ENCODE measurements around the gene PRDX5.
"Not testable (repeated sequence)": the region's sequence is repeated elsewhere in the genome, so short reads cannot be mapped to it uniquely, and the experiment has no call there.

The PRDX5 gene

DNA sequence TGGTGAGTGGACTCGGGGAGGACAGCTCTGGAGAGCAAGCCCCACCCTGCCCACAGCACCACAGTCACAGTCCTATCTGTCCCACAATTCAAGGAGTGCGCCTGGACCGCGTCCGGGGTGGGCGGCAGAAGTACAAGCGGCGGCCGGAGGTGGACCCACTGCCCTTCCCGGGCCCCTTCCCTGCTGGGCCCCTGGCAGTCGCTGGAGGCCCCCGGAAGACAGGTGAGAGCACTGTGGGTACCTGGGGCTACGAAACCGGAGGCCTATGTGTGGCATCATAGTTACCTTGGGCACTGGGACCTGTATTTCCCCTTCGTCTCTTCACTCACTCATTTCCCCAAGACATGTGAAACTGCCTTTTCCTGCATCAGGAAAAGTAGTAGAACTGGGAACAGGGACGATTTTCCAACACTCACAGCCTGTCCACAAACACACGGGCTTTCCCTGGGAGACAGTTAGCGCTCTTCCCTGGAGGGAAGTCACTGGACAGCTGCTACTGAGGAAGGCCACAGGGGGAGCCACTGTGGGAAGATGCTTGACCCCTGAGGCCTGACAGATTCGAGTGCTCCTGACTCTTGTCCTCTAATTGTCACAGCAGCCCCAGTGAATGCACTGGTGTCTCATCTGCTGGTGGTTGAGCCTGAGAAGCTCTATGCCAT, 3.6 kb upstream of the PRDX5 start:
- ATAC-seq, result no peak
- TF ChIP-seq BACH2 (CRISPR knock-in tag; IDR thresholded peaks at IDR 0.05; ENCODE audit: borderline replicate concordance), result no peak
- TF ChIP-seq, protein P1, sequence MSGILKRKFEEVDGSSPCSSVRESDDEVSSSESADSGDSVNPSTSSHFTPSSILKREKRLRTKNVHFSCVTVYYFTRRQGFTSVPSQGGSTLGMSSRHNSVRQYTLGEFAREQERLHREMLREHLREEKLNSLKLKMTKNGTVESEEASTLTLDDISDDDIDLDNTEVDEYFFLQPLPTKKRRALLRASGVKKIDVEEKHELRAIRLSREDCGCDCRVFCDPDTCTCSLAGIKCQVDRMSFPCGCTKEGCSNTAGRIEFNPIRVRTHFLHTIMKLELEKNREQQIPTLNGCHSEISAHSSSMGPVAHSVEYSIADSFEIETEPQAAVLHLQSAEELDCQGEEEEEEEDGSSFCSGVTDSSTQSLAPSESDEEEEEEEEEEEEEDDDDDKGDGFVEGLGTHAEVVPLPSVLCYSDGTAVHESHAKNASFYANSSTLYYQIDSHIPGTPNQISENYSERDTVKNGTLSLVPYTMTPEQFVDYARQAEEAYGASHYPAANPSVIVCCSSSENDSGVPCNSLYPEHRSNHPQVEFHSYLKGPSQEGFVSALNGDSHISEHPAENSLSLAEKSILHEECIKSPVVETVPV (CRISPR knock-in tag; IDR thresholded peaks at IDR 0.05), result no peak
- no peak for TF ChIP-seq SNAI2 (CRISPR knock-in tag; IDR thresholded peaks at IDR 0.05)
- no peak for TF ChIP-seq RARB (CRISPR knock-in tag; IDR thresholded peaks at IDR 0.05)
- TF ChIP-seq ESRRG (CRISPR knock-in tag; IDR thresholded peaks at IDR 0.05), result no peak
- TF ChIP-seq TCF4 (CRISPR knock-in tag; IDR thresholded peaks at IDR 0.05; ENCODE audit: borderline replicate concordance), result no peak
- TF ChIP-seq TOX (CRISPR knock-in tag; IDR thresholded peaks at IDR 0.05; ENCODE audit: borderline replicate concordance), result no peak
- no peak for TF ChIP-seq ZNF565 (CRISPR knock-in tag; conservative IDR thresholded peaks at IDR 0.05; ENCODE audit: low read depth)
- TF ChIP-seq CSDC2 (CRISPR knock-in tag; IDR thresholded peaks at IDR 0.05), result no peak
- TF ChIP-seq, protein P2, sequence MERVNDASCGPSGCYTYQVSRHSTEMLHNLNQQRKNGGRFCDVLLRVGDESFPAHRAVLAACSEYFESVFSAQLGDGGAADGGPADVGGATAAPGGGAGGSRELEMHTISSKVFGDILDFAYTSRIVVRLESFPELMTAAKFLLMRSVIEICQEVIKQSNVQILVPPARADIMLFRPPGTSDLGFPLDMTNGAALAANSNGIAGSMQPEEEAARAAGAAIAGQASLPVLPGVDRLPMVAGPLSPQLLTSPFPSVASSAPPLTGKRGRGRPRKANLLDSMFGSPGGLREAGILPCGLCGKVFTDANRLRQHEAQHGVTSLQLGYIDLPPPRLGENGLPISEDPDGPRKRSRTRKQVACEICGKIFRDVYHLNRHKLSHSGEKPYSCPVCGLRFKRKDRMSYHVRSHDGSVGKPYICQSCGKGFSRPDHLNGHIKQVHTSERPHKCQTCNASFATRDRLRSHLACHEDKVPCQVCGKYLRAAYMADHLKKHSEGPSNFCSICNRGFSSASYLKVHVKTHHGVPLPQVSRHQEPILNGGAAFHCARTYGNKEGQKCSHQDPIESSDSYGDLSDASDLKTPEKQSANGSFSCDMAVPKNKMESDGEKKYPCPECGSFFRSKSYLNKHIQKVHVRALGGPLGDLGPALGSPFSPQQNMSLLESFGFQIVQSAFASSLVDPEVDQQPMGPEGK (CRISPR knock-in tag; IDR thresholded peaks at IDR 0.05; ENCODE audit: borderline replicate concordance), result no peak
- TF ChIP-seq ISL1 (CRISPR knock-in tag; IDR thresholded peaks at IDR 0.05), result no peak

DNA sequence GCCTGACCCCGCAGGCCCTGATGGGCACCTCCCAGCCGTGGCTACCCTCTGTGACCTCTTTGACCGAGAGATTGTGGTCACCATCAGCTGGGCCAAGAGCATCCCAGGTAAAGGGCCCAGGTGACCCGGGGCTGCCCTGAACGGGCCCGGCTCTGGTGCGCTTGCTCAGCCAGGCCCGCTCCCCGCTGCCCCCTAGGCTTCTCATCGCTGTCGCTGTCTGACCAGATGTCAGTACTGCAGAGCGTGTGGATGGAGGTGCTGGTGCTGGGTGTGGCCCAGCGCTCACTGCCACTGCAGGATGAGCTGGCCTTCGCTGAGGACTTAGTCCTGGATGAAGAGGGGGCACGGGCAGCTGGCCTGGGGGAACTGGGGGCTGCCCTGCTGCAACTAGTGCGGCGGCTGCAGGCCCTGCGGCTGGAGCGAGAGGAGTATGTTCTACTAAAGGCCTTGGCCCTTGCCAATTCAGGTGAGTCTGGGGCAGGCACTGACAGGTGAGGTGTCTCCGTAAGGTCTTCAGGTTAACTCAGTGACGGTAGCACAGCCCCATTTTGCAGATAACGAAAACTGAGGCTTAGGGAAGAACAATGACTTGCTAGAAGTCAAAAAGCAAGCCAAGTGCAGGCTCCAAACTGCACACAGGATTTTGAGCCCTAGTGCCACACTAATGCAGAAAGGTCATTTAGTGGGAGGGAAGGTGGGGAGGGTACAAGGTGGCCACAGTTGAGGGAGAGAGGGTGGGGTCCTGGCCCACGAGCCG, 2.9 kb upstream of the PRDX5 start:
- ATAC-seq, result no peak
- TF ChIP-seq, protein P2 (CRISPR knock-in tag; IDR thresholded peaks at IDR 0.05; ENCODE audit: borderline replicate concordance), result no peak
- TF ChIP-seq TCF4 (CRISPR knock-in tag; IDR thresholded peaks at IDR 0.05; ENCODE audit: borderline replicate concordance) (no peak), RARB (CRISPR knock-in tag; IDR thresholded peaks at IDR 0.05) (no peak), ZNF565 (CRISPR knock-in tag; conservative IDR thresholded peaks at IDR 0.05; ENCODE audit: low read depth) (no peak), ZNF8 (CRISPR knock-in tag; IDR thresholded peaks at IDR 0.05) (no peak), ZNF70 (CRISPR knock-in tag; IDR thresholded peaks at IDR 0.05) (no peak), ZFP30 (CRISPR knock-in tag; IDR thresholded peaks at IDR 0.05) (no peak), CSDC2 (CRISPR knock-in tag; IDR thresholded peaks at IDR 0.05) (no peak), ZC3H10 (CRISPR knock-in tag; IDR thresholded peaks at IDR 0.05) (no peak), OSR1 (CRISPR knock-in tag; IDR thresholded peaks at IDR 0.05) (no peak), BACH2 (CRISPR knock-in tag; IDR thresholded peaks at IDR 0.05; ENCODE audit: borderline replicate concordance) (no peak), ARNTL (CRISPR knock-in tag; IDR thresholded peaks at IDR 0.05; ENCODE audit: borderline replicate concordance, low read depth) (no peak), SNAI2 (CRISPR knock-in tag; IDR thresholded peaks at IDR 0.05) (no peak), PPARA (CRISPR knock-in tag; IDR thresholded peaks at IDR 0.05; ENCODE audit: borderline replicate concordance) (no peak), GLIS3 (CRISPR knock-in tag; IDR thresholded peaks at IDR 0.05) (no peak), ESRRG (CRISPR knock-in tag; IDR thresholded peaks at IDR 0.05) (no peak)
- TF ChIP-seq, protein P1 (CRISPR knock-in tag; IDR thresholded peaks at IDR 0.05), result no peak
- TF ChIP-seq, protein P3, sequence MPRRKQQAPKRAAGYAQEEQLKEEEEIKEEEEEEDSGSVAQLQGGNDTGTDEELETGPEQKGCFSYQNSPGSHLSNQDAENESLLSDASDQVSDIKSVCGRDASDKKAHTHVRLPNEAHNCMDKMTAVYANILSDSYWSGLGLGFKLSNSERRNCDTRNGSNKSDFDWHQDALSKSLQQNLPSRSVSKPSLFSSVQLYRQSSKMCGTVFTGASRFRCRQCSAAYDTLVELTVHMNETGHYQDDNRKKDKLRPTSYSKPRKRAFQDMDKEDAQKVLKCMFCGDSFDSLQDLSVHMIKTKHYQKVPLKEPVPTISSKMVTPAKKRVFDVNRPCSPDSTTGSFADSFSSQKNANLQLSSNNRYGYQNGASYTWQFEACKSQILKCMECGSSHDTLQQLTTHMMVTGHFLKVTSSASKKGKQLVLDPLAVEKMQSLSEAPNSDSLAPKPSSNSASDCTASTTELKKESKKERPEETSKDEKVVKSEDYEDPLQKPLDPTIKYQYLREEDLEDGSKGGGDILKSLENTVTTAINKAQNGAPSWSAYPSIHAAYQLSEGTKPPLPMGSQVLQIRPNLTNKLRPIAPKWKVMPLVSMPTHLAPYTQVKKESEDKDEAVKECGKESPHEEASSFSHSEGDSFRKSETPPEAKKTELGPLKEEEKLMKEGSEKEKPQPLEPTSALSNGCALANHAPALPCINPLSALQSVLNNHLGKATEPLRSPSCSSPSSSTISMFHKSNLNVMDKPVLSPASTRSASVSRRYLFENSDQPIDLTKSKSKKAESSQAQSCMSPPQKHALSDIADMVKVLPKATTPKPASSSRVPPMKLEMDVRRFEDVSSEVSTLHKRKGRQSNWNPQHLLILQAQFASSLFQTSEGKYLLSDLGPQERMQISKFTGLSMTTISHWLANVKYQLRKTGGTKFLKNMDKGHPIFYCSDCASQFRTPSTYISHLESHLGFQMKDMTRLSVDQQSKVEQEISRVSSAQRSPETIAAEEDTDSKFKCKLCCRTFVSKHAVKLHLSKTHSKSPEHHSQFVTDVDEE (CRISPR knock-in tag; IDR thresholded peaks at IDR 0.05), result no peak
- TF ChIP-seq, protein P4, sequence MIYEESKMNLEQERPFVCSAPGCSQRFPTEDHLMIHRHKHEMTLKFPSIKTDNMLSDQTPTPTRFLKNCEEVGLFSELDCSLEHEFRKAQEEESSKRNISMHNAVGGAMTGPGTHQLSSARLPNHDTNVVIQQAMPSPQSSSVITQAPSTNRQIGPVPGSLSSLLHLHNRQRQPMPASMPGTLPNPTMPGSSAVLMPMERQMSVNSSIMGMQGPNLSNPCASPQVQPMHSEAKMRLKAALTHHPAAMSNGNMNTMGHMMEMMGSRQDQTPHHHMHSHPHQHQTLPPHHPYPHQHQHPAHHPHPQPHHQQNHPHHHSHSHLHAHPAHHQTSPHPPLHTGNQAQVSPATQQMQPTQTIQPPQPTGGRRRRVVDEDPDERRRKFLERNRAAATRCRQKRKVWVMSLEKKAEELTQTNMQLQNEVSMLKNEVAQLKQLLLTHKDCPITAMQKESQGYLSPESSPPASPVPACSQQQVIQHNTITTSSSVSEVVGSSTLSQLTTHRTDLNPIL (CRISPR knock-in tag; IDR thresholded peaks at IDR 0.05; ENCODE audit: low read depth), result no peak
- TF ChIP-seq, protein P5, sequence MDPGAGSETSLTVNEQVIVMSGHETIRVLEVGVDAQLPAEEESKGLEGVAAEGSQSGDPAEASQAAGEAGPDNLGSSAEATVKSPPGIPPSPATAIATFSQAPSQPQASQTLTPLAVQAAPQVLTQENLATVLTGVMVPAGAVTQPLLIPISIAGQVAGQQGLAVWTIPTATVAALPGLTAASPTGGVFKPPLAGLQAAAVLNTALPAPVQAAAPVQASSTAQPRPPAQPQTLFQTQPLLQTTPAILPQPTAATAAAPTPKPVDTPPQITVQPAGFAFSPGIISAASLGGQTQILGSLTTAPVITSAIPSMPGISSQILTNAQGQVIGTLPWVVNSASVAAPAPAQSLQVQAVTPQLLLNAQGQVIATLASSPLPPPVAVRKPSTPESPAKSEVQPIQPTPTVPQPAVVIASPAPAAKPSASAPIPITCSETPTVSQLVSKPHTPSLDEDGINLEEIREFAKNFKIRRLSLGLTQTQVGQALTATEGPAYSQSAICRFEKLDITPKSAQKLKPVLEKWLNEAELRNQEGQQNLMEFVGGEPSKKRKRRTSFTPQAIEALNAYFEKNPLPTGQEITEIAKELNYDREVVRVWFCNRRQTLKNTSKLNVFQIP (CRISPR knock-in tag; IDR thresholded peaks at IDR 0.05; ENCODE audit: borderline replicate concordance, low read depth), result no peak

DNA sequence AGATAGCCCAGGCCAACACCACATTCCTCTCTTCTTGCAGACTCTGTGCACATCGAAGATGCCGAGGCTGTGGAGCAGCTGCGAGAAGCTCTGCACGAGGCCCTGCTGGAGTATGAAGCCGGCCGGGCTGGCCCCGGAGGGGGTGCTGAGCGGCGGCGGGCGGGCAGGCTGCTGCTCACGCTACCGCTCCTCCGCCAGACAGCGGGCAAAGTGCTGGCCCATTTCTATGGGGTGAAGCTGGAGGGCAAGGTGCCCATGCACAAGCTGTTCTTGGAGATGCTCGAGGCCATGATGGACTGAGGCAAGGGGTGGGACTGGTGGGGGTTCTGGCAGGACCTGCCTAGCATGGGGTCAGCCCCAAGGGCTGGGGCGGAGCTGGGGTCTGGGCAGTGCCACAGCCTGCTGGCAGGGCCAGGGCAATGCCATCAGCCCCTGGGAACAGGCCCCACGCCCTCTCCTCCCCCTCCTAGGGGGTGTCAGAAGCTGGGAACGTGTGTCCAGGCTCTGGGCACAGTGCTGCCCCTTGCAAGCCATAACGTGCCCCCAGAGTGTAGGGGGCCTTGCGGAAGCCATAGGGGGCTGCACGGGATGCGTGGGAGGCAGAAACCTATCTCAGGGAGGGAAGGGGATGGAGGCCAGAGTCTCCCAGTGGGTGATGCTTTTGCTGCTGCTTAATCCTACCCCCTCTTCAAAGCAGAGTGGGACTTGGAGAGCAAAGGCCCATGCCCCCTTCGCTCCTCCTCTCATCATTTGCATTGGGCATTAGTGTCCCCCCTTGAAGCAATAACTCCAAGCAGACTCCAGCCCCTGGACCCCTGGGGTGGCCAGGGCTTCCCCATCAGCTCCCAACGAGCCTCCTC, 2.0 kb upstream of the PRDX5 start:
- not testable (repeated sequence) for ATAC-seq

Measured in SK-N-SH treated with all-trans-retinoic acid at 6 μM for 48 hours (cell line).